ENCODE results near the gene THADA. TPM values are rescaled to one million over a fixed set of nuclear protein-coding genes. Genes with fewer than 3 reads are reported as not detected.

Gene THADA
- total and polyA plus RNA-seq, 2 donors (not counting 1 experiment from before 2014, with no cell fraction given), result 9.2 to 36.2 TPM

DNA sequence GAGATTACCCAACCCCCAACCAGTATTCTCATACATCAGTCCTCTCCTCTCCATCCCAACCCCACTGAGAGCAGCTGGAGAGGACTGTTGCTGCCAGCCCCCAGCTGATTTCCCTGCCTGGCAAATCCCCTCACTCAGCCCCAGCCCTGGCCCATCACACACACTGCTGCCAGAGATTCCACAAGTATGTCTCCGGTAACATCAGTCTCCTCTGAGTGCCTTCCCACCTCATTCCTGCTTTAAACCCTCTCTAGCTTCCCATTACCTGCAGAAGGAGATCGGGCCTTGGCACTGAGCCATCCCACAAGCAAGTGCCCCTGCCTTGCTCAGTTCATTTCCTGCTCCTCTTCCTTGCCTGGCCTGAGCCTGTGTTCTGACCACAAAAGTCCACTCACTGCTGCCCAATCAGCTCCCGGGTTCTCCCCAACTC, 318.9 kb downstream of the THADA start:
- Histone ChIP-seq H3K27me3 (ENCODE audit: control insufficient read depth, insufficient read depth, low read length) (no peaks in the 10 kb centered on the region), H3K4me3 (replicated peaks in 1 of 4; ENCODE audit: control extremely low read depth in 1 of 4, insufficient read depth in 1 of 4, low read depth in 3 of 4, low read length in 4 of 4) (no peak overlapping the region), H4K20me1 (ENCODE audit: control insufficient read depth, extremely low read depth, insufficient read depth, low read length) (no peaks in the 10 kb centered on the region), H2AFZ (ENCODE audit: low read length) (no peak overlapping the region), H3K79me2 (ENCODE audit: control insufficient read depth, insufficient read depth, low read length) (no peaks in the 10 kb centered on the region), H3K27ac (ENCODE audit: insufficient read depth, low read length) (no peak overlapping the region), H3K9me3 (ENCODE audit: control insufficient read depth, insufficient read depth, low read depth, low read length) (no peaks in the 10 kb centered on the region), H3K4me2 (ENCODE audit: extremely low read depth, insufficient read depth, low read length) (no peak overlapping the region), H3K9ac (ENCODE audit: insufficient read depth, low read length) (no peak overlapping the region), H3K36me3 (ENCODE audit: control insufficient read depth, insufficient read depth, low read length) (no peaks in the 10 kb centered on the region), H3K4me1 (ENCODE audit: control insufficient read depth, extremely low read depth, insufficient read depth, low read length) (peaks cover 17% of the 10 kb centered on the region)
- no peak for TF ChIP-seq EZH2 (IDR thresholded peaks at IDR 0.05; ENCODE audit: low read length, missing control alignments)
- TF ChIP-seq, protein P1, sequence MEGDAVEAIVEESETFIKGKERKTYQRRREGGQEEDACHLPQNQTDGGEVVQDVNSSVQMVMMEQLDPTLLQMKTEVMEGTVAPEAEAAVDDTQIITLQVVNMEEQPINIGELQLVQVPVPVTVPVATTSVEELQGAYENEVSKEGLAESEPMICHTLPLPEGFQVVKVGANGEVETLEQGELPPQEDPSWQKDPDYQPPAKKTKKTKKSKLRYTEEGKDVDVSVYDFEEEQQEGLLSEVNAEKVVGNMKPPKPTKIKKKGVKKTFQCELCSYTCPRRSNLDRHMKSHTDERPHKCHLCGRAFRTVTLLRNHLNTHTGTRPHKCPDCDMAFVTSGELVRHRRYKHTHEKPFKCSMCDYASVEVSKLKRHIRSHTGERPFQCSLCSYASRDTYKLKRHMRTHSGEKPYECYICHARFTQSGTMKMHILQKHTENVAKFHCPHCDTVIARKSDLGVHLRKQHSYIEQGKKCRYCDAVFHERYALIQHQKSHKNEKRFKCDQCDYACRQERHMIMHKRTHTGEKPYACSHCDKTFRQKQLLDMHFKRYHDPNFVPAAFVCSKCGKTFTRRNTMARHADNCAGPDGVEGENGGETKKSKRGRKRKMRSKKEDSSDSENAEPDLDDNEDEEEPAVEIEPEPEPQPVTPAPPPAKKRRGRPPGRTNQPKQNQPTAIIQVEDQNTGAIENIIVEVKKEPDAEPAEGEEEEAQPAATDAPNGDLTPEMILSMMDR (conservative IDR thresholded peaks at IDR 0.05 in 1 of 2, IDR thresholded peaks at IDR 0.05 in 1 of 2; ENCODE audit: low read depth in 1 of 2, low read length in 2 of 2), result no peak
- DNase-seq (ENCODE audit: low read depth in 2 of 2), result peak in 1 of 2 donors; percentile 49

DNA sequence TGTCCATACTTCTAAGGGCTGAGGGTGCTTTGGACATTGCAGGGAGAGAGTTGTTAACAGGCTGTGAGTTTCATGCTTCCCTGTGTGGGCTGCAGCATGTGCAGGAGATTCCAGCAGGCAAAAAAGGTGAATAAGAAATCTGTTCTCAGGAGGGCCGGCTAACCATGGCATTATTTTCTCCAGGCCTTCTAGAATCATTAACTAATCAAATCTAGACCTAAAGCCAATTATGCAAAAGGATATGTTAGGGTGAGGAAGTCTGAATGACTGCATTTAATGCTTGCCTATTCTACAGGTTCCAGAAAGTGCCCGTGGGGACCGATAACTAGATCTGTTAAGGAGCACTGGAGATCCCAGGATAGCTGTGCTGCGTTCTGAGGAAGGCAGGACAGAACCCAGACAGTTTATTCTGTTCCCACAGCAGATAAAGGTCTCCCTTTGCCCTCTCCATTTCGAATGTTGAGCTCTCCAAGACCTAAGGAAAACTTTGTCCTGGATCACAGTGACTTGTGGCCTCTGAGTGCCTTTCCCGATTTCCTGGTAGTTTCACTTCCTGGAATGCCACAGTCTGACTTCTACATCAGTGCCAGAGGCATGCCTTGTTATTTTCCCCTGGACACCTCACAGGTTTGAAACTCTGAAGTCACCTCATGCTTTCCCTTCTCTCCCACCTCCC, 319.4 kb downstream of the THADA start:
- Histone ChIP-seq H3K36me3 (ENCODE audit: control insufficient read depth, insufficient read depth, low read length) (no peaks in the 10 kb centered on the region), H3K4me3 (replicated peaks in 1 of 4; ENCODE audit: control extremely low read depth in 1 of 4, insufficient read depth in 1 of 4, low read depth in 3 of 4, low read length in 4 of 4) (no peak overlapping the region), H4K20me1 (ENCODE audit: control insufficient read depth, extremely low read depth, insufficient read depth, low read length) (no peaks in the 10 kb centered on the region), H3K27ac (ENCODE audit: insufficient read depth, low read length) (no peak overlapping the region), H3K79me2 (ENCODE audit: control insufficient read depth, insufficient read depth, low read length) (no peaks in the 10 kb centered on the region), H3K9me3 (ENCODE audit: control insufficient read depth, insufficient read depth, low read depth, low read length) (no peaks in the 10 kb centered on the region), H3K27me3 (ENCODE audit: control insufficient read depth, insufficient read depth, low read length) (no peaks in the 10 kb centered on the region), H3K4me1 (ENCODE audit: control insufficient read depth, extremely low read depth, insufficient read depth, low read length) (peaks cover 17% of the 10 kb centered on the region), H2AFZ (ENCODE audit: low read length) (no peak overlapping the region), H3K4me2 (ENCODE audit: extremely low read depth, insufficient read depth, low read length) (no peak overlapping the region), H3K9ac (ENCODE audit: insufficient read depth, low read length) (no peak overlapping the region)
- TF ChIP-seq EZH2 (IDR thresholded peaks at IDR 0.05; ENCODE audit: low read length, missing control alignments), result no peak
- TF ChIP-seq, protein P1 (conservative IDR thresholded peaks at IDR 0.05 in 1 of 2, IDR thresholded peaks at IDR 0.05 in 1 of 2; ENCODE audit: low read depth in 1 of 2, low read length in 2 of 2), result no peak
- no peak for DNase-seq (ENCODE audit: low read depth in 2 of 2)

- Histone ChIP-seq H2AFZ (ENCODE audit: low read length) (no peak overlapping the region), H3K4me3 (replicated peaks in 1 of 4; ENCODE audit: control extremely low read depth in 1 of 4, insufficient read depth in 1 of 4, low read depth in 3 of 4, low read length in 4 of 4) (no peak overlapping the region), H3K27ac (ENCODE audit: insufficient read depth, low read length) (no peak overlapping the region), H3K36me3 (ENCODE audit: control insufficient read depth, insufficient read depth, low read length) (no peaks in the 10 kb centered on the region), H3K9ac (ENCODE audit: insufficient read depth, low read length) (no peak overlapping the region), H3K4me2 (ENCODE audit: extremely low read depth, insufficient read depth, low read length) (no peak overlapping the region), H3K4me1 (ENCODE audit: control insufficient read depth, extremely low read depth, insufficient read depth, low read length) (peaks cover 22% of the 10 kb centered on the region), H4K20me1 (ENCODE audit: control insufficient read depth, extremely low read depth, insufficient read depth, low read length) (no peaks in the 10 kb centered on the region), H3K79me2 (ENCODE audit: control insufficient read depth, insufficient read depth, low read length) (no peaks in the 10 kb centered on the region), H3K27me3 (ENCODE audit: control insufficient read depth, insufficient read depth, low read length) (no peaks in the 10 kb centered on the region), H3K9me3 (ENCODE audit: control insufficient read depth, insufficient read depth, low read depth, low read length) (no peaks in the 10 kb centered on the region)
- peak in 1 of 2 donors; percentile 41 for DNase-seq (ENCODE audit: low read depth in 2 of 2)
- TF ChIP-seq, protein P1 (conservative IDR thresholded peaks at IDR 0.05 in 1 of 2, IDR thresholded peaks at IDR 0.05 in 1 of 2; ENCODE audit: low read depth in 1 of 2, low read length in 2 of 2), result no peak
- TF ChIP-seq EZH2 (IDR thresholded peaks at IDR 0.05; ENCODE audit: low read length, missing control alignments), result no peak
These were observed 321.1 kb downstream of the THADA start for GRCh38 chr2:43274721-43275120.
